Activated CD8-positive, alpha-beta T cell treated with anti-CD3 and anti-CD28 coated beads for 36 hours (primary cell): ENCODE results near the gene RPL35. TPM values are rescaled to one million over a fixed set of nuclear protein-coding genes. Genes with fewer than 3 reads are reported as not detected.
A peak's percentile ranks its signal among the peaks of the same experiment; 100 is the strongest.

Experiments
- ATAC-seq: fragments of 200-7000 bp; cut with Tn5 transposase; one replicate; pipeline ENCODE4 v1.10.0; 2021; ENCODE audit warnings: mild to moderate bottlenecking, moderate library complexity
- CTCF ChIA-PET: fragments of 350-600 bp; sonication (Branson Sonifier 250); formaldehyde crosslinking; loops from one replicate; lab custom pipeline; 2021; ENCODE audit warnings: antibody characterized with exemption; lab: Charles Lee
- POLR2A ChIA-PET: fragments of 350-600 bp; sonication (Branson Sonifier 250); formaldehyde crosslinking; loops from one replicate; lab custom pipeline; 2021; ENCODE audit warnings: antibody characterized with exemption; lab: Charles Lee
- DNase-seq: peaks from one replicate; pipeline ENCODE4 v3.0.0-alpha.2; 2020
- H3K27ac Mint-ChIP-seq: one replicate; pipeline ENCODE4 v1.8.0; 2021; ENCODE audit warnings: mild to moderate bottlenecking, mixed read lengths
- H3K27me3 Mint-ChIP-seq: one replicate; pipeline ENCODE4 v1.8.0; 2021; ENCODE audit warnings: mixed read lengths
- H3K36me3 Mint-ChIP-seq: one replicate; pipeline ENCODE4 v1.8.0; 2021; ENCODE audit warnings: low read depth, mixed read lengths
- H3K4me1 Mint-ChIP-seq: one replicate; pipeline ENCODE4 v1.8.0; 2021; ENCODE audit warnings: low read depth, mixed read lengths
- H3K4me3 Mint-ChIP-seq: one replicate; pipeline ENCODE4 v1.8.0; 2021; ENCODE audit warnings: mild to moderate bottlenecking, moderate library complexity, mixed read lengths
- H3K9me3 Mint-ChIP-seq: one replicate; pipeline ENCODE4 v1.8.0; 2021; ENCODE audit warnings: mixed read lengths
- CTCF ChIP-seq: fragments of 200-600 bp; IDR thresholded peaks from one replicate; pipeline ENCODE4 v1.8.0; 2022; ENCODE audit warnings: antibody characterized with exemption, mild to moderate bottlenecking
- intact Hi-C: fragments of 100-400 bp; cut with micrococcal nuclease; formaldehyde crosslinking; loops from one replicate; pipeline ENCODE4 v1.10.0; 2022
- total RNA-seq, 2 experiments: library from RNA; stranded (reverse); gene quantifications; one replicate each; pipeline ENCODE4 v1.2.3, GENCODE V29; 2021

RPL35 gene
- total RNA-seq, 2 experiments from 2014 or later, result 2,301 to 2,341 TPM

GRCh38 chr9:124873664-124874063 lies 11.9 kb upstream of the RPL35 start:
- intact Hi-C loops, result loop anchor here (10.0 kb wide), 1 partner anchor 271 kb away; the partner anchor contains the start of gene SCAI
- TF ChIP-seq CTCF, result no peak
- CTCF ChIA-PET, result interaction anchor here (2.9 kb wide), 1 partner anchor 21 kb away, joined by 12 read pairs; the partner anchor contains the start of gene WDR38
- POLR2A ChIA-PET, result interaction anchor here (14.9 kb wide), 1 partner anchor 17 kb away, joined by 280 read pairs; the partner anchor contains the start of genes ARPC5L, RPL35 and WDR38
- H3K4me3 Mint-ChIP-seq, result peak overlapping the region; percentile 19
- DNase-seq (peak; percentile 28), ATAC-seq (no peak)
- no peaks in the 10 kb centered on the region for H3K9me3 Mint-ChIP-seq
- H3K27me3 Mint-ChIP-seq, result no peaks in the 10 kb centered on the region
- H3K36me3 Mint-ChIP-seq, result peaks cover 68% of the 10 kb centered on the region
- peak overlapping the region; percentile 82 for H3K27ac Mint-ChIP-seq
- H3K4me1 Mint-ChIP-seq, result peaks cover 44% of the 10 kb centered on the region

DNA sequence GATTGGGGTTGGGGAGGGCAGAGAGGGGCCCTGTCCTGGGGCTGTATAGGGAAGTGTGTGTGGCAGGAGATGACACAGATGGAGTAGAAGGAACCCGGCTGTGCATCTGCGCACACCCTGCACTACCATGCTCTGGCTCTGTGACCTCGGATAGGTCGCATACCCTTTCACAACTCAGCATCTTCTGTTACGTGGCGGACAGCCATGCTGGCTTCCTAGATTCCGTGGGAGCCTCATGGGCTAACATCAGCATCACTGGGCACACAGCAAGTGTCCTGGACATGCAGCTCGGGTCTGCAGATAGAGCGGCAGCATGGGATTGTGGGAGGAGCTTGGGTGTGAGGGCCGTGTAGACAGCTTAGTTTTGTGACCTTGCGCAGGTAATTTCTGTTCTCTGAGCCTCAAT lies 9.4 kb upstream of the RPL35 start:
- no peak for ATAC-seq
- intact Hi-C loops, result loop anchor here (10.0 kb wide), 1 partner anchor 274 kb away; the partner anchor contains the start of gene SCAI
- peaks cover 55% of the 10 kb centered on the region for H3K4me1 Mint-ChIP-seq

DNA sequence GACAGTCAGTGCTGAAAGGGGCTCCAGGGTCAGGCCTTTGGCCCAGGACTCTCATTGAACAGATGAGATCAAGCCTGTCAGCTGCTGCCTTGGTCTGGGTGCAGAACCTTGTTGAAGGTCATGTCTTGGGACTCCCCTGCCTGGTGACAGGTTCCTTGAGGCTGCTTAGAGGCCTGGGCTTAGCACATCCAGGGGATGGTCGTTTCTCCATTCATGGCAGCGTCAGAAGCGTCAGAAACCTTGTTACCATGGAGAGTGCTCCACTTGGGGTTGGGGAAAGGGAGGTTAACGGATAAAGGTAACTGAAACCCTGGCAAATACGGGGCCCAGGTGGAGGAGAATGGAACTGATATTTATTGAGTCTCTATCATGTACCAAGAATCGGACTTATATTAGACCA lies 9.0 kb upstream of the RPL35 start:
- CTCF ChIA-PET, result interaction anchor here (0.9 to 3.7 kb wide), 6 partner anchors 9 to 322 kb away, joined by 3 to 18 read pairs (median 5); partner anchors contain the start of genes ARPC5L, RPL35 and WDR38
- POLR2A ChIA-PET, result interaction anchor here (0.6 to 14.9 kb wide), 14 partner anchors 8 to 370 kb away, joined by 3 to 280 read pairs (median 6); partner anchors contain the start of genes ARPC5L, GOLGA1, HSPA5 and NR6A1
- Mint-ChIP-seq H3K4me1 (peaks cover 55% of the 10 kb centered on the region), H3K27me3 (no peaks in the 10 kb centered on the region), H3K36me3 (peaks cover 64% of the 10 kb centered on the region), H3K4me3 (peak overlapping the region; percentile 94), H3K27ac (peak overlapping the region; percentile 99), H3K9me3 (no peaks in the 10 kb centered on the region)
- ATAC-seq, result no peak
- TF ChIP-seq CTCF, result no peak
- peak; percentile 42 for DNase-seq
- intact Hi-C loops, result loop anchor here (10.0 kb wide), 1 partner anchor 274 kb away; the partner anchor contains the start of gene SCAI

More for the DNA sequence above, 9.4 kb upstream of the RPL35 start:
- ChIA-PET CTCF (interaction anchor here (0.9 to 3.7 kb wide), 6 partner anchors 9 to 99 kb away, joined by 3 to 18 read pairs (median 7); partner anchors contain the start of genes ARPC5L, NR6A1, RPL35 and WDR38), POLR2A (interaction anchor here (0.6 to 14.9 kb wide), 11 partner anchors 9 to 370 kb away, joined by 3 to 280 read pairs (median 5); partner anchors contain the start of genes ARPC5L, HSPA5, NR6A1 and RPL35)
- H3K36me3 Mint-ChIP-seq, result peaks cover 67% of the 10 kb centered on the region
- DNase-seq, result no peak
- H3K27ac Mint-ChIP-seq, result peak overlapping the region; percentile 99
- no peaks in the 10 kb centered on the region for H3K9me3 Mint-ChIP-seq
- H3K27me3 Mint-ChIP-seq, result no peaks in the 10 kb centered on the region
- no peak for TF ChIP-seq CTCF
- H3K4me3 Mint-ChIP-seq, result peak overlapping the region; percentile 94

- peak overlapping the region; percentile 94 for H3K4me3 Mint-ChIP-seq
- H3K4me1 Mint-ChIP-seq, result peaks cover 55% of the 10 kb centered on the region
- CTCF ChIA-PET, result interaction anchor here (0.6 to 3.7 kb wide), 7 partner anchors 8 to 322 kb away, joined by 3 to 18 read pairs (median 5); partner anchors contain the start of genes ARPC5L, RPL35 and WDR38
- H3K9me3 Mint-ChIP-seq, result no peaks in the 10 kb centered on the region
- peaks cover 60% of the 10 kb centered on the region for H3K36me3 Mint-ChIP-seq
- intact Hi-C loops, result loop anchor here (10.0 kb wide), 1 partner anchor 275 kb away; the partner anchor contains the start of gene SCAI
- no peak for TF ChIP-seq CTCF
- DNase-seq, result peak; percentile 98
- POLR2A ChIA-PET, result interaction anchor here (0.6 to 14.9 kb wide), 16 partner anchors 9 to 373 kb away, joined by 3 to 280 read pairs (median 5); partner anchors contain the start of genes ARPC5L, GOLGA1, HSPA5 and NR6A1
- peak overlapping the region; percentile 99 for H3K27ac Mint-ChIP-seq
- no peaks in the 10 kb centered on the region for H3K27me3 Mint-ChIP-seq
- peak; percentile 73 for ATAC-seq
Measured at GRCh38 chr9:124869986-124870560, 8.3 kb upstream of the RPL35 start.
